Measurements from ENCODE around the gene ZNF334. TPM values are rescaled to one million over a fixed set of nuclear protein-coding genes. Genes with fewer than 3 reads are reported as not detected.

ZNF334 gene
- total RNA-seq, 1 donor from 2014 or later: 19.7 TPM

DNA sequence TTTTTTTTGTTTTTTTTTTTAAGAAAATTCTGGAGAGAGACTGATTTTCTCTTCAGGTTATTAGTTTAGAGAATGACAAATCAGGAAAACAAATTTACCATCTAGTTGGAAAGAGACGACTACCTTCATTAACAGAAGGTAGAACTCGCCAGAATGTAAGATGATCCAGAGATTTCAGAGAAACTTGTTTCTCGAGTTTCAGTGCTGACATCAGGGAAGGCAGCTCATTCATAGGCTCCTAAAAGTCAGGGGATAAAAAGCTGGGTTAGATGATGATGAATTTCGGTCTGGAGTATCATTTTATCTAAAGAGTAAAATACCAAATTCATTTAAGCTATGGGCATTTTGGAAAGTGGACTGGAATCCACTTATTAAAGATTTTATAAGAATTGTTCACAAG lies 27.9 kb downstream of the ZNF334 start:
- DNase-seq (ENCODE audit: extremely low spot score, unreplicated experiment): no peak
- no peak overlapping the region for H3K4me3 Mint-ChIP-seq

GRCh38 chr20:46484954-46485353 lies 28.4 kb downstream of the ZNF334 start:
- Mint-ChIP-seq H3K36me3 (no peaks in the 10 kb centered on the region), H3K27me3 (no peaks in the 10 kb centered on the region), H3K9me3 (no peaks in the 10 kb centered on the region), H3K4me1 (ENCODE audit: unreplicated experiment) (no peaks in the 10 kb centered on the region), H3K4me3 (no peak overlapping the region), H3K27ac (no peak overlapping the region)
- TF ChIP-seq CTCF (conservative IDR thresholded peaks at IDR 0.05): no peak
- DNase-seq (ENCODE audit: extremely low spot score, unreplicated experiment): no peak

More for the DNA sequence above, 27.9 kb downstream of the ZNF334 start:
- Mint-ChIP-seq H3K36me3 (no peaks in the 10 kb centered on the region), H3K9me3 (no peaks in the 10 kb centered on the region), H3K4me1 (ENCODE audit: unreplicated experiment) (no peaks in the 10 kb centered on the region), H3K27me3 (no peaks in the 10 kb centered on the region), H3K27ac (no peak overlapping the region)
- TF ChIP-seq CTCF (conservative IDR thresholded peaks at IDR 0.05): no peak

DNA sequence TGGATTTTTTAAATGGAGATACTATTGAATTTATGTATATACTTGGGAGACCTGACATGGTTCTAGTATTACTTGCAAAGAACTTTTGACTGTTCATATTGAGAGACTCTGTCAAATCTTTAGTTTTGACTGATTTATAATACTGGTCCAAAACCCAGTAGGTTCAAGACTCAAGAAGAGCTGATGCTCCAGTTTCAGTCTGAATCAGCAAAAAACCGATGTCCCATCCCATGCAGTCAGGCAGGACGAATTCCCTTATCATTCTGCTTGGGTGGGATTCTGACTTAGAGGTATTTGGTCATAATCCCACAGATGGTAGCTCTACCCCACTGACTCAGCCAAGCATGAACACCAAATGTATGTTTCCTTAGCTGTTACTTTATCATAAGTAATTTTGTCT lies 29.5 kb downstream of the ZNF334 start:
- H3K27ac Mint-ChIP-seq: no peak overlapping the region
- H3K27me3 Mint-ChIP-seq: no peaks in the 10 kb centered on the region
- H3K4me3 Mint-ChIP-seq: no peak overlapping the region
- H3K36me3 Mint-ChIP-seq: no peaks in the 10 kb centered on the region
- H3K4me1 Mint-ChIP-seq (ENCODE audit: unreplicated experiment): no peaks in the 10 kb centered on the region
- no peak for DNase-seq (ENCODE audit: extremely low spot score, unreplicated experiment)
- H3K9me3 Mint-ChIP-seq: no peaks in the 10 kb centered on the region
- TF ChIP-seq CTCF (conservative IDR thresholded peaks at IDR 0.05): no peak

- Mint-ChIP-seq H3K27me3 (no peaks in the 10 kb centered on the region), H3K4me1 (ENCODE audit: unreplicated experiment) (no peaks in the 10 kb centered on the region), H3K36me3 (no peaks in the 10 kb centered on the region), H3K4me3 (no peak overlapping the region), H3K27ac (no peak overlapping the region), H3K9me3 (no peaks in the 10 kb centered on the region)
- no peak for DNase-seq (ENCODE audit: extremely low spot score, unreplicated experiment)
- no peak for TF ChIP-seq CTCF (conservative IDR thresholded peaks at IDR 0.05)
These were observed 30.5 kb downstream of the ZNF334 start for GRCh38 chr20:46482864-46483263.

DNA sequence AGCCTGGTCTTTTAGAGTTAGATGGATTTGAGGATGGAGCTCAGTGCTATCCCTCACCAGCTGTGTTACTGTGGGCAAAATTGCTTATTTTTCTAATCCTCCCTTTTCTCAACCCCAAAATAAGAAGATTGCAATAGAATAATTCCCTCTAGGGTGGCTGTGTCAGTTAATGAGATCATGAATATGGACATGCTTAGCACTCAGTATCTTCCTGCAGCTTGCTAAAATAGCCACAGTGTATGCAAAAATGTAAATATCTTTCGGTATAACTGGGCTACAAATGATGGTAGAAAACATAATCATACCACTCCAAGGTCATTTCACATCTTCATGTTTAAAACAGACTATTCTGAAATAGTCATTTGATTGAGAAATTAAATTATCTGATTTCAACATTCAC lies 35.7 kb downstream of the ZNF334 start:
- no peak overlapping the region for H3K4me3 Mint-ChIP-seq
- no peaks in the 10 kb centered on the region for H3K27me3 Mint-ChIP-seq
- H3K9me3 Mint-ChIP-seq: no peaks in the 10 kb centered on the region
- H3K36me3 Mint-ChIP-seq: no peaks in the 10 kb centered on the region
- no peak overlapping the region for H3K27ac Mint-ChIP-seq
- H3K4me1 Mint-ChIP-seq (ENCODE audit: unreplicated experiment): no peaks in the 10 kb centered on the region
- no peak for TF ChIP-seq CTCF (conservative IDR thresholded peaks at IDR 0.05)
- no peak for DNase-seq (ENCODE audit: extremely low spot score, unreplicated experiment)

DNA sequence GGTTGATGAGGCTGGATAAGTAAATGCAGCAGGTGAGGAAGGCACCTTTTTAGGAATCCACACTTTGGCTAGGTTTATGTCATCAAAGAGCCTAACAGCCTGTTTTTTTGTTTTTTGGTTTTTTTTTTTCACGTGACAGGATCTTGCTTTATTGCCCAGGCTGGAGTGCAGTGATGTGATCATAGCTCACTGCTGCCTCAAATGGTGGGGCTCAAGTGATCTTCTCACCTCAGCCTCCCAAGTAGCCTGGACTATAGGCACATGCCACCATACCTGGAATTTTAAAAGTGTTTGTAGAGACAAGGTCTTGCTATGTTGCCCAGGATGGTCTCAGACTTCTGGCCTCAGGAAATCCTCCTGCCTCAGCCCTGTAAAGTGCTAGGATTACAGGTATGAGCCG lies 36.1 kb downstream of the ZNF334 start:
- H3K27ac Mint-ChIP-seq: no peak overlapping the region

More for the DNA sequence above, 36.1 kb downstream of the ZNF334 start:
- H3K27me3 Mint-ChIP-seq: no peaks in the 10 kb centered on the region
- H3K4me1 Mint-ChIP-seq (ENCODE audit: unreplicated experiment): no peaks in the 10 kb centered on the region
- no peaks in the 10 kb centered on the region for H3K36me3 Mint-ChIP-seq
- no peak overlapping the region for H3K4me3 Mint-ChIP-seq
- DNase-seq (ENCODE audit: extremely low spot score, unreplicated experiment): no peak
- no peaks in the 10 kb centered on the region for H3K9me3 Mint-ChIP-seq
- TF ChIP-seq CTCF (conservative IDR thresholded peaks at IDR 0.05): no peak

All from type B pancreatic cell (in vitro differentiated cells).